ENCODE results near the gene RNU5B-1.

GRCh38 chr15:65349338-65349737 is 44.9 kb downstream of the RNU5B-1 start:
- TF ChIP-seq POLR2A (IDR thresholded peaks at IDR 0.05; ENCODE audit: control extremely low read depth in 1 of 2, low read depth in 2 of 2, low read length in 2 of 2) (no peak), CEBPB (IDR thresholded peaks at IDR 0.05; ENCODE audit: low read depth, low read length) (no peak), ZNF274 (IDR thresholded peaks at IDR 0.05; ENCODE audit: borderline replicate concordance, extremely low read depth, low read length) (no peak), CHD1 (IDR thresholded peaks at IDR 0.05; ENCODE audit: low read depth, low read length) (no peak), TAF1 (IDR thresholded peaks at IDR 0.05; ENCODE audit: low read depth, low read length) (no peak), EZH2 (IDR thresholded peaks at IDR 0.05; ENCODE audit: low read depth, low read length, severe bottlenecking) (no peak), GABPA (IDR thresholded peaks at IDR 0.05; ENCODE audit: borderline replicate concordance, insufficient read depth, low read length) (no peak), EP300 (IDR thresholded peaks at IDR 0.05; ENCODE audit: borderline replicate concordance in 1 of 2, low read depth in 2 of 2, low read length in 2 of 2) (no peak), HDAC2 (IDR thresholded peaks at IDR 0.05; ENCODE audit: borderline replicate concordance in 1 of 2, low read depth in 2 of 2, low read length in 2 of 2) (no peak)
- TF ChIP-seq, protein P1, sequence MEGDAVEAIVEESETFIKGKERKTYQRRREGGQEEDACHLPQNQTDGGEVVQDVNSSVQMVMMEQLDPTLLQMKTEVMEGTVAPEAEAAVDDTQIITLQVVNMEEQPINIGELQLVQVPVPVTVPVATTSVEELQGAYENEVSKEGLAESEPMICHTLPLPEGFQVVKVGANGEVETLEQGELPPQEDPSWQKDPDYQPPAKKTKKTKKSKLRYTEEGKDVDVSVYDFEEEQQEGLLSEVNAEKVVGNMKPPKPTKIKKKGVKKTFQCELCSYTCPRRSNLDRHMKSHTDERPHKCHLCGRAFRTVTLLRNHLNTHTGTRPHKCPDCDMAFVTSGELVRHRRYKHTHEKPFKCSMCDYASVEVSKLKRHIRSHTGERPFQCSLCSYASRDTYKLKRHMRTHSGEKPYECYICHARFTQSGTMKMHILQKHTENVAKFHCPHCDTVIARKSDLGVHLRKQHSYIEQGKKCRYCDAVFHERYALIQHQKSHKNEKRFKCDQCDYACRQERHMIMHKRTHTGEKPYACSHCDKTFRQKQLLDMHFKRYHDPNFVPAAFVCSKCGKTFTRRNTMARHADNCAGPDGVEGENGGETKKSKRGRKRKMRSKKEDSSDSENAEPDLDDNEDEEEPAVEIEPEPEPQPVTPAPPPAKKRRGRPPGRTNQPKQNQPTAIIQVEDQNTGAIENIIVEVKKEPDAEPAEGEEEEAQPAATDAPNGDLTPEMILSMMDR (IDR thresholded peaks at IDR 0.05; ENCODE audit: control extremely low read depth in 1 of 3, insufficient read depth in 1 of 3, low read depth in 1 of 3, low read length in 3 of 3) = no peak
- TF ChIP-seq, protein P2, sequence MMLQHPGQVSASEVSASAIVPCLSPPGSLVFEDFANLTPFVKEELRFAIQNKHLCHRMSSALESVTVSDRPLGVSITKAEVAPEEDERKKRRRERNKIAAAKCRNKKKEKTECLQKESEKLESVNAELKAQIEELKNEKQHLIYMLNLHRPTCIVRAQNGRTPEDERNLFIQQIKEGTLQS (IDR thresholded peaks at IDR 0.05; ENCODE audit: insufficient read depth, low read depth, low read length) = no peak
